ENCODE data around the gene DOK6. TPM values are rescaled to one million over a fixed set of nuclear protein-coding genes. Genes with fewer than 3 reads are reported as not detected.

Gene DOK6
- total and polyA plus RNA-seq, 2 experiments from 2014 or later = 0.29 to 0.42 TPM

GRCh38 chr18:69789794-69790193 is 389.1 kb downstream of the DOK6 start:
- no peak overlapping the region for H3K27ac ChIP-seq (ENCODE audit: low read depth)
- no peaks in the 10 kb centered on the region for H3K27me3 ChIP-seq (ENCODE audit: insufficient read depth)
- peaks cover 3% of the 10 kb centered on the region; the same call in 1 of the 3 replicates for H3K4me1 Mint-ChIP-seq
- no peak overlapping the region for H3K4me3 ChIP-seq
- no peaks in the 10 kb centered on the region; the same call in 2 of the 3 replicates for H3K9me3 Mint-ChIP-seq
- H3K4me2 ChIP-seq = no peak overlapping the region
- no peaks in the 10 kb centered on the region for H4K20me1 ChIP-seq (replicated peaks; ENCODE audit: insufficient read depth)
- TF ChIP-seq EZH2phosphoT487 (IDR thresholded peaks at IDR 0.05; ENCODE audit: unreplicated experiment) = no peak
- TF ChIP-seq STAT1 (IDR thresholded peaks at IDR 0.05; ENCODE audit: unreplicated experiment) = no peak
- TF ChIP-seq JUNB (IDR thresholded peaks at IDR 0.05; ENCODE audit: unreplicated experiment) = no peak
- TF ChIP-seq ETS1 (IDR thresholded peaks at IDR 0.05) = no peak
- no peak for TF ChIP-seq REST (IDR thresholded peaks at IDR 0.05; ENCODE audit: unreplicated experiment)
- TF ChIP-seq CTCF (conservative IDR thresholded peaks at IDR 0.05; ENCODE audit: low read depth in 2 of 2) = no peak
- TF ChIP-seq NANOG (IDR thresholded peaks at IDR 0.05; ENCODE audit: borderline replicate concordance) = no peak
- TF ChIP-seq ZNF114 (CRISPR knock-in tag; IDR thresholded peaks at IDR 0.05) = no peak
- no peak for TF ChIP-seq POLR2AphosphoS5 (IDR thresholded peaks at IDR 0.05; ENCODE audit: low read depth)
- H3K4me3 Mint-ChIP-seq = no peak overlapping the region
- no peaks in the 10 kb centered on the region for H3K27me3 Mint-ChIP-seq (ENCODE audit: insufficient read depth, low read depth, poor library complexity)
- no peaks in the 10 kb centered on the region for H3K79me2 ChIP-seq (replicated peaks; ENCODE audit: insufficient read depth)
- no peaks in the 10 kb centered on the region; the same call in 1 of the 2 replicates for H3K9me2 ChIP-seq (ENCODE audit: insufficient read depth)
- no peak overlapping the region for H2AFZ ChIP-seq
- no peaks in the 10 kb centered on the region for H3K4me1 ChIP-seq (ENCODE audit: insufficient read depth)
- H3K36me3 Mint-ChIP-seq (ENCODE audit: low read depth) = no peaks in the 10 kb centered on the region
- no peak for ATAC-seq
- H3K36me3 ChIP-seq (ENCODE audit: insufficient read depth) = no peaks in the 10 kb centered on the region
- H3F3A ChIP-seq (replicated peaks; ENCODE audit: low read depth) = no peaks in the 10 kb centered on the region
- no peak for DNase-seq (ENCODE audit: low spot score)
- H3K27ac Mint-ChIP-seq = no peak overlapping the region

- Histone ChIP-seq H3K4me2 (no peak overlapping the region), H3K9me2 (ENCODE audit: insufficient read depth) (no peaks in the 10 kb centered on the region; the same call in 1 of the 2 replicates), H3K36me3 (ENCODE audit: insufficient read depth) (no peaks in the 10 kb centered on the region), H3K79me2 (replicated peaks; ENCODE audit: insufficient read depth) (no peaks in the 10 kb centered on the region), H3F3A (replicated peaks; ENCODE audit: low read depth) (no peaks in the 10 kb centered on the region), H3K27ac (ENCODE audit: low read depth) (no peak overlapping the region), H3K4me3 (no peak overlapping the region), H2AFZ (no peak overlapping the region), H4K20me1 (replicated peaks; ENCODE audit: insufficient read depth) (no peaks in the 10 kb centered on the region), H3K4me1 (ENCODE audit: insufficient read depth) (no peaks in the 10 kb centered on the region), H3K27me3 (ENCODE audit: insufficient read depth) (no peaks in the 10 kb centered on the region)
- Mint-ChIP-seq H3K27ac (no peak overlapping the region), H3K9me3 (no peaks in the 10 kb centered on the region; the same call in 2 of the 3 replicates), H3K27me3 (ENCODE audit: insufficient read depth, low read depth, poor library complexity) (no peaks in the 10 kb centered on the region), H3K4me1 (peaks cover 3% of the 10 kb centered on the region; the same call in 1 of the 3 replicates), H3K4me3 (no peak overlapping the region), H3K36me3 (ENCODE audit: low read depth) (no peaks in the 10 kb centered on the region)
- no peak for ATAC-seq
- no peak for DNase-seq (ENCODE audit: low spot score)
- no peak for TF ChIP-seq POLR2AphosphoS5 (IDR thresholded peaks at IDR 0.05; ENCODE audit: low read depth)
- TF ChIP-seq EZH2 (IDR thresholded peaks at IDR 0.05; ENCODE audit: low read depth, unreplicated experiment) = no peak
- no peak for TF ChIP-seq STAT1 (IDR thresholded peaks at IDR 0.05; ENCODE audit: unreplicated experiment)
- no peak for TF ChIP-seq CTCF (conservative IDR thresholded peaks at IDR 0.05; ENCODE audit: low read depth in 2 of 2)
- TF ChIP-seq NANOG (IDR thresholded peaks at IDR 0.05; ENCODE audit: borderline replicate concordance) = no peak
- no peak for TF ChIP-seq EZH2phosphoT487 (IDR thresholded peaks at IDR 0.05; ENCODE audit: unreplicated experiment)
- TF ChIP-seq ETS1 (IDR thresholded peaks at IDR 0.05) = no peak
Observed at GRCh38 chr18:69790649-69791048, 390.0 kb downstream of the DOK6 start.
